Epidermal melanocyte (primary cell): Measurements from ENCODE around the gene CT47C1.
"Not testable (repeated sequence)": the region's sequence is repeated elsewhere in the genome, so short reads cannot be mapped to it uniquely, and the experiment has no call there.

ENCODE experiments used
- DNase-seq: peaks from one replicate; pipeline ENCODE4 v3.0.0; 2011; ENCODE audit warnings: low spot score; ENCODE audit not compliant: insufficient read length

CT47C1 gene

GRCh38 chrX:119072744-119073143 lies at the start of gene CT47C1:
CT47C1 (plus strand) TSS chrX:119072993; CDS start chrX:119073226, 233 bp downstream.
- no peak for DNase-seq

- DNase-seq, result no peak
These were observed 46.9 kb upstream of the CT47C1 start for GRCh38 chrX:119025900-119026299.

- not testable (repeated sequence) for DNase-seq
These were observed 46.4 kb upstream of the CT47C1 start for GRCh38 chrX:119026344-119026743.

DNA sequence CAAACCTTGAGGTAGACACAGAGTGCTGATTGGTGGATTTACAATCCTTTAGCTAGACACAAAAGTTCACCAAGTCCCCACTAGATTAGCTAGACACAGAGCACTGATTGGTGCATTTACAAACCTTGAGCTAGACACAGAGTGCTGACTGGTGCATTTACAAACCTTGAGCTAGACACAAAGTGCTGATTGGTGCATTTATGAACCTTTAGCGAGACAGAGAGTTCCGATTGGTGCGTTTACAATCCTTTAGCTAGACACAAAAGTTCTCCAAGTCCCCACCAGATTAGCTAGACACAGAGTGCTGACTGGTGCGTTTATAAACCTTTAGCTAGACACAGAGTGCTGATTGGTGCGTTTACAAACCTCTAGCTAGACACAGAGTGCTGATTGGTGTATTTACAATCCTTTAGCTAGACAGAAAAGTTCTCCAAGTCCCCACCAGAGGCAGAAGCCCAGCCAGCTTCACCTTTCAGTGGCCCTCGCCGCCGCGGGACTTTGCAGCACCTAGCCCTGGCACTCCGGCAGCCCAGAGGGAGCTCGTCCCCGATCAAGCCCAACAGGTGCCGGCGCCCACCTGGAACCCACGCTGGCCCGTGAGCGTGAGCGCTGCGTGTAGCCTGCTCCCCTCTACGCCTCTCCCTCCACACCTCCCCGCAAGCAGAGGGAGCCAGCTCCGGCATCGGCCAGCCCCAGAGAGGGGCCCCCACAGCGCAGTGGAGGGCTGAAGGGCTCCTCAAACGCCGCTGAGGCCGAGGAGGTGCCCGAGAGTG lies 44.6 kb upstream of the CT47C1 start:
- not testable (repeated sequence) for DNase-seq

DNA sequence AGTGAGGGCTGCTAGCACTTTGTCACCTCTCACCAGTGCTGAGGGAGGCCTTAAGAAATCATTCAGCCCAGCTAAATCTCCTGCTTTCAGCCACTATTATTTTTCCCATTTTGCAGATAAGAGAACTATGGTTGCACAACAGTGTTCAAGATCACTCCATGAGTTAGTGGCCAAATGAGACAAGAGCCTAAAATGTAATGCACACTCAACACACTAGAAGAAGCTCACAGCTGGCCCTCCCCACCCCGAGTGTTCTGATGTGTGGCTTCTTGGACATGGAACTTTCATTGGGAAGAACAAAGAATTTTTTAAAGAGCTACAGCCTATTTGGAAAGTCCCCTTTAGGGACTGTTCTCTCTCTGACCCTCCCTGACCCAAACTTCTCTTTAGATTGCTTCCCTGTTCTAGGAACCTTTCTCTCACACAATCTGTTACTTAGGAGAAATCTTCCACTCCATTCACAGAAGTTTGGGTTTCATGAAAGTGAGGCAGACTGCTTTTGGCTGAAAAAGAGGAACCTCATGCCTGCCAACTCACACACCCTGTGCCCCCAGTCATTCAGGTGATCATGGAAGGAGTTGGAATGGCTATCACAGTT lies 44.0 kb upstream of the CT47C1 start:
- DNase-seq, result no peak

GRCh38 chrX:119029656-119030055 lies 43.1 kb upstream of the CT47C1 start:
- DNase-seq, result not testable (repeated sequence)

GRCh38 chrX:119030990-119031389 lies 41.8 kb upstream of the CT47C1 start:
- no peak for DNase-seq

GRCh38 chrX:119036107-119037029 lies 36.4 kb upstream of the CT47C1 start:
- no peak for DNase-seq

- no peak for DNase-seq
These were observed 32.4 kb upstream of the CT47C1 start for GRCh38 chrX:119040432-119040831.

DNA sequence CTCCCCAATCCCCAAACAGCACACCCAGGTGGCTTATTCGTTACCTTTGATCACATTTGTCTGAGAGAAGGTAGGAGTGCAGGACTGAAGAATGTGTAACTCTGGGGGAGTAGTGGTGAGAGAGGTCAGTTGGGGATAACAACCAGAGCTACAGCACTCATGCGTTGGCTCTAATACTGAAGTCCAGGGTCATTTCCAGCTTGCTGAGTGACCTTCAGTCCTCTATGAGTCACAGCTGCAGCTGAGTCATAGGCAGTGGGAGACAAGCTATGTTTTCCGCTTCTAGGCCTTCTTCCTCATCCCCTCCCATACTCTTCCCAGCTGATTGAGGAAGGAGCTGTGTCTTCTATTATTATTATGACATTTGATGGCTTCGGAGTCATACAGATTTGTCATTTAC lies 31.6 kb upstream of the CT47C1 start:
- no peak for DNase-seq

DNA sequence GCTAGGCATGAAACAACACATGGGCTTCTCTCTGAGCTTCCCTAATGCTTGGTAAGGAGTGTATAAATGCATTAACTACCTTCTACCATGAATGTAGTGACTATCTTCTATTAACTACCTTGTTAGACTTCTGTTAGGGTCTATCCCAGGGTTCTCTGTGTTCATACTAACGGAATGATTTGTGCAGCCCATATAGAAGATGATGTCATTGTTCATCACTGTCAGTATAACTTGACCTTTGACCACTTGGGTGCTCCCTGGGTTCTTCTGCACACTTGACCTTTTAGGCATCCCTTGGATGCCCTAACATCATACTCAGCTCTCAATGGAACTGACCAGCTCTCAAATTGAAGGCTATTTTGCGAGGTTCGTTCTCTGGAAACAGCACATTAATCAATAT lies 30.8 kb upstream of the CT47C1 start:
- DNase-seq, result no peak

DNA sequence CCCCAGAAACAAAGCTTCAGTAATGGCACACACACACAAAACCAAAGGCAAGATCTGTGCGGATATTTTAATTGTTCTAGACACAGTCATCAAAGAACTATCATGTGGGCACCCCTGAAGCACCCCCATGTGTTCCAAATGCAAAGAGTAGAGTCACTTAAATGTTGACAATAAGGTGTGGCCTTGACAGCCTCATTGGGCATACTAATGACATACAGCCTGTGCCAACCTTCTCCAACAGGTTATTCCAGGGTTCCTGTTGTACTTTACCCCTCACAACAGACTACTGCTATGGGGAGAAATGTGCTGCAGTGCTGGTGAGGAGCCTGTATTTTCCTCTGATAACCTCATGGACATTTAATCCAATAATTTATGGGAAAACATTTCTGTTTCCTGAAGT lies 29.8 kb upstream of the CT47C1 start:
- no peak for DNase-seq

DNA sequence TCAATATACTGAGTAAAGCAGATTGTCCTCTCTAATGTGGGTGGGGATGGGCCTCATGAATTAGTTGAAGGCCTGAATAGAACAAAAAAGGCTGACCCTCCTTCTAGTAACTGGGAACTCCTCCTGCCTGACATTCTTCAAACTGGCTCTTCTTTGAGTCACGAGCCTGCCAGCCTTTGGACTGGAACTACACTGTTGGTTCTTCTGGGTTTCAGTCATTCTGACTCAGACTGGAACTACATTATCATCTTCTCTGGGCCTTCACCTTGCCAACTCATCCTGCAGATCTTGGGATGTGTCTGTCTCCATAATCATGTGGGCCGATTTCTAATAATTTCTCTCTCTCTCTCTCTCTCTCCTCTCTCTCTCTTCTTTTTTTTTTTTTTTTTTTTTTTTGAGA lies 26.9 kb upstream of the CT47C1 start:
- DNase-seq, result no peak

DNA sequence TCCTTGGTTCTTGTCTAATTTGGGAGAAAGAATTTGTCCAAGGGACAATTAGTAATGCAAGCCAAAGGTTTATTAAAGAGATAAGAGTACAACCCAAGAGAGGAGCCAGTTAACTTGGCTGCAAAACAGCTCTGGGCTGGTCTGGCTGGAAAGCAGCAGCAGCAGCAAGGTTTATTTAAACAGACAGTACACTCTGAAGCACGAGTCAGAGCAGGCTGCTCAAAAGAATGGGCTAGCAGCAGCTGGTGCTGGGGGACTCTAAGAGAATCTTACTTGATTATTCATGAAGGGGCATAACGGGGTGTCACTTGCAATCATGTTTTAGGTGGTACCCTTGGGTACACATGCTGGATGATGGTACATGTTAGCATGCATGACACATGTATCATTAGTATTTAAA lies 17.1 kb upstream of the CT47C1 start:
- DNase-seq, result no peak

GRCh38 chrX:119062750-119063374 lies 9.9 kb upstream of the CT47C1 start:
- no peak for DNase-seq

- no peak for DNase-seq
These were observed 9.4 kb upstream of the CT47C1 start for GRCh38 chrX:119063428-119063827.

- peak; percentile 35 for DNase-seq
These were observed 5.6 kb upstream of the CT47C1 start for GRCh38 chrX:119067023-119067739.

GRCh38 chrX:119069128-119069527 lies 3.7 kb upstream of the CT47C1 start:
- DNase-seq, result no peak

- no peak for DNase-seq
These were observed 3.0 kb upstream of the CT47C1 start for GRCh38 chrX:119069762-119070161.

- DNase-seq, result no peak
These were observed 1.4 kb upstream of the CT47C1 start for GRCh38 chrX:119071381-119071780.
